ENCODE data around the gene PRKCD.

GRCh38 chr3:53235545-53235944 lies 74.5 kb downstream of the PRKCD start:
- TF ChIP-seq CTCF (IDR thresholded peaks at IDR 0.05) = no peak
- TF ChIP-seq POLR2AphosphoS5 (IDR thresholded peaks at IDR 0.05) = no peak
